Ammon's horn (tissue), 1 donor: ENCODE results near the gene POMT2.
"Not testable (repeated sequence)": the region's sequence is repeated elsewhere in the genome, so short reads cannot be mapped to it uniquely, and the experiment has no call there.

Source experiments
- DNase-seq: peaks from one replicate; pipeline ENCODE4 v3.0.0-alpha.2; 2016; ENCODE audit warnings: low spot score

POMT2 gene

GRCh38 chr14:77320238-77320935, at the start of gene POMT2:
POMT2 (minus strand) TSS chr14:77320883; CDS start chr14:77320681, 202 bp downstream.
- peak; percentile 98 for DNase-seq

GRCh38 chr14:77369285-77369684, 48.6 kb upstream of the POMT2 start:
- DNase-seq: no peak

- DNase-seq: no peak
These were observed 43.5 kb upstream of the POMT2 start for GRCh38 chr14:77364146-77364545.

- no peak for DNase-seq
These were observed 38.9 kb upstream of the POMT2 start for GRCh38 chr14:77359626-77360025.

- DNase-seq: no peak
These were observed 36.2 kb upstream of the POMT2 start for GRCh38 chr14:77356899-77357298.

GRCh38 chr14:77355811-77356210, 35.1 kb upstream of the POMT2 start:
- DNase-seq: no peak

- peak; percentile 37 for DNase-seq
These were observed 32.9 kb upstream of the POMT2 start for GRCh38 chr14:77353469-77354141.

- DNase-seq: no peak
These were observed 27.1 kb upstream of the POMT2 start for GRCh38 chr14:77347751-77348150.

GRCh38 chr14:77346495-77346894, 25.8 kb upstream of the POMT2 start:
- DNase-seq: no peak

- DNase-seq: no peak
These were observed 23.8 kb upstream of the POMT2 start for GRCh38 chr14:77344377-77344996.

- no peak for DNase-seq
These were observed 23.0 kb upstream of the POMT2 start for GRCh38 chr14:77343662-77344061.

GRCh38 chr14:77342726-77343397, 22.2 kb upstream of the POMT2 start:
- no peak for DNase-seq

- DNase-seq: no peak
These were observed 19.7 kb upstream of the POMT2 start for GRCh38 chr14:77340389-77340788.

- DNase-seq: no peak
These were observed 18.7 kb upstream of the POMT2 start for GRCh38 chr14:77339407-77339806.

- no peak for DNase-seq
These were observed 17.6 kb upstream of the POMT2 start for GRCh38 chr14:77338302-77338701.

- no peak for DNase-seq
These were observed 17.2 kb upstream of the POMT2 start for GRCh38 chr14:77337880-77338279.

GRCh38 chr14:77337255-77337654, 16.6 kb upstream of the POMT2 start:
- DNase-seq: not testable (repeated sequence)

- DNase-seq: no peak
These were observed 14.9 kb upstream of the POMT2 start for GRCh38 chr14:77335576-77335975.

GRCh38 chr14:77329872-77330271, 9.2 kb upstream of the POMT2 start:
- DNase-seq: no peak

- no peak for DNase-seq
These were observed 6.4 kb upstream of the POMT2 start for GRCh38 chr14:77327111-77327510.

- no peak for DNase-seq
These were observed 5.0 kb upstream of the POMT2 start for GRCh38 chr14:77325746-77326094.

- no peak for DNase-seq
These were observed 4.4 kb upstream of the POMT2 start for GRCh38 chr14:77324816-77325745.
